OCI-LY7 (cell line): ENCODE data around the gene ST6GALNAC5.

Source experiments
- EZH2phosphoT487 ChIP-seq: fragments of 200-600 bp; sonication (generic); IDR thresholded peaks from 2 replicates; pipeline ENCODE4 v1.6.1; 2018; ENCODE audit warnings: low read depth, borderline replicate concordance, mild to moderate bottlenecking, mixed run types, antibody characterized with exemption, low read length, moderate library complexity, mixed read lengths
- TF ChIP-seq, protein P1 (sequence below): fragments of 200-600 bp; sonication (generic); conservative IDR thresholded peaks from 2 replicates; pipeline ENCODE4 v1.5.1; 2014; ENCODE audit warnings: mild to moderate bottlenecking, antibody characterized with exemption, low read length, moderate library complexity, mixed read lengths

DNA sequence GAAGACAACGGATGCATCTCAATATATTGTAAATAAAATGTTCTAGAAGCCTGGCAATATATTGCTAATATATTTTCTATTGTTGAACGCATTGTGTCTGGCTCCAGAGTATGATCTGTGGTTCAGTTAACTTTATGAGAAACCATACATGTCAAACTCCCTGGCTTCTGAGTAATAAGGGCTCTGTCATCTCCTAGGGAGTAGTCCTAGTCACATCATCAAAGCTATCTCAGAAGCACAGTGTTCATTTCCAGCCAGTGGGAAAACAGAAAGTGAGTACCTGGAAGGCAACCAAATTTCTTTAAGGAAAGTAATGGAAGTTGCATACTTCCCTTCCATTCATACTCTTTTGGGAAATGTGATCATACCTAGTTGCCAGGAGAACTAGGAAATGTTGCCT is 27.0 kb upstream of the ST6GALNAC5 start:
- TF ChIP-seq, protein P1, sequence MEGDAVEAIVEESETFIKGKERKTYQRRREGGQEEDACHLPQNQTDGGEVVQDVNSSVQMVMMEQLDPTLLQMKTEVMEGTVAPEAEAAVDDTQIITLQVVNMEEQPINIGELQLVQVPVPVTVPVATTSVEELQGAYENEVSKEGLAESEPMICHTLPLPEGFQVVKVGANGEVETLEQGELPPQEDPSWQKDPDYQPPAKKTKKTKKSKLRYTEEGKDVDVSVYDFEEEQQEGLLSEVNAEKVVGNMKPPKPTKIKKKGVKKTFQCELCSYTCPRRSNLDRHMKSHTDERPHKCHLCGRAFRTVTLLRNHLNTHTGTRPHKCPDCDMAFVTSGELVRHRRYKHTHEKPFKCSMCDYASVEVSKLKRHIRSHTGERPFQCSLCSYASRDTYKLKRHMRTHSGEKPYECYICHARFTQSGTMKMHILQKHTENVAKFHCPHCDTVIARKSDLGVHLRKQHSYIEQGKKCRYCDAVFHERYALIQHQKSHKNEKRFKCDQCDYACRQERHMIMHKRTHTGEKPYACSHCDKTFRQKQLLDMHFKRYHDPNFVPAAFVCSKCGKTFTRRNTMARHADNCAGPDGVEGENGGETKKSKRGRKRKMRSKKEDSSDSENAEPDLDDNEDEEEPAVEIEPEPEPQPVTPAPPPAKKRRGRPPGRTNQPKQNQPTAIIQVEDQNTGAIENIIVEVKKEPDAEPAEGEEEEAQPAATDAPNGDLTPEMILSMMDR, result no peak
- TF ChIP-seq EZH2phosphoT487, result no peak
